Measurements from ENCODE around the gene CASKIN1.
A peak's percentile ranks its signal among the peaks of the same experiment; 100 is the strongest.
"Not testable (repeated sequence)": the region's sequence is repeated elsewhere in the genome, so short reads cannot be mapped to it uniquely, and the experiment has no call there.

CASKIN1 gene

DNA sequence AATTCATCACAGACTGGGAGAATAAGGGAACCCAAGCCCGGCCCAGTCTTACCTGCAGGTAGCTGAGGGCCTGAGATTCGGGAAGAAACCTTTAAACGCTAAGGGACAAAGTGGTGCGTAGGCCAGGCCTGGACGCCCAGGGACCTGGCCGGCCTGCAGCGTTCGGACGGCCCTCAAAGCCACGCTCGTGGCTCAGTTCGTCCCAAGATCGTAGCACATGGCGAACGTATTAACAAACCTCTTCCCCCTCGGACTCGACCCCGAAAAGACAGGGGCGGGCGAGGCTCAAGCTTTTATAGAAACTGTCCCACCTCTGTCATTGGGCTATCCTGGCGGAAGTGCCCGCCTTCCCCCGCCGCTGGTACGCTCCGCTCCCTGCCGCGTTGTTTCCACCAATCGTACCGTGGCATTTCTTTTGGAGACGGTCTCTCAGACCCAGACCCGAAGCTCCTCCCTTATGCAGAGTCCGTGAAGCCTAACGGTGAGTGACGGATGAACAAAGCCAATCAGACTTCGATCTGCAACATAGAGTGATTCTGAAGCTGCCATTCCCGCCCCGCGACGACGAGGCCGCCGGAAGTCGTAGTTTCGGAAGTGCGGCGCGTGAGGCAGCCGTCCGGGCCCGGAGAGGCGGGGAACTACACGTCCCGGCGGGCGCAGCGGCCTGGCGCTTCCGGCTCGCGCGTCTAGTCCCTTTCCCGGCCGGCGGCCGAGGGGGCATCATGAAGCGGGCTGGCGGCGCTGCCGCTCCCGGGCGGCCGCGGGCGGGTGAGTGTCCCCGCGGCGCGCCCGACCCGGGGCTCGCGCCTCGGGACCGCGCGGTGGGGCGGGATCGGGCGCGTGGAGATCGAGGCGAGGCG, 41.1 kb downstream of the CASKIN1 start, which contains the start of gene TRAF7:
Gene TRAF7 (plus strand): TSS at position 692 of the 860 bp plus-strand sequence. CDS start 8,139 bp downstream, outside the sequence.
- peak; percentile 98 for DNase-seq

DNA sequence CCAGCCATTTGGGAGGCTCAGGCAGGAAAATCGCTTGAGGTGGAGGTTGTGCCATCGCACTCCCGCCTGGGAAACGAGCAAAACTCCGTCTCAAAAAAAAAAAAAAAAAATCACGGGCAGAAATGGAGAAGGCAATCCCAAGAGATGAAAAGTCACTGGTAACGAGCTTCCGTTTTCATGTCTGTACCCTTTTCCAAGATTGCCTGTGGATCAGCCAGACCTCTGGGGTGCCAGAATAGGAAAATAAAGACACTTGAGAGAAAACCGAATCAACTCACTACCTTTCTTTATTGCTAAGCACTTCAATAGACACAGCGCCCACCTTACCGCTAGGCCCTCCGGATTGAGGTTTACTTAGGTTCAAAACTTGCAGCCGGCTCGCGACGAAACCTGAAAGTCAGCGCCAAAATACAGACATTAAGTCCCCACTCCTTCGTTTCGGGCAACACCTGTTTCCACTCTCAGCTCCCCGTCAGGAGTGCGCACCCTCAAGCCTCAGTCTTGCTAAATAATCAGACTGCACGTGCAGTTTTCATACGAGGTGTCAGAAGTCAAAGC, 41.8 kb downstream of the CASKIN1 start:
- DNase-seq = no peak

- DNase-seq = peak; percentile 83
Measured at GRCh38 chr16:2152695-2153506, 43.5 kb downstream of the CASKIN1 start.

- DNase-seq = peak; percentile 83
Measured at GRCh38 chr16:2151188-2152091, 45.0 kb downstream of the CASKIN1 start.

DNA sequence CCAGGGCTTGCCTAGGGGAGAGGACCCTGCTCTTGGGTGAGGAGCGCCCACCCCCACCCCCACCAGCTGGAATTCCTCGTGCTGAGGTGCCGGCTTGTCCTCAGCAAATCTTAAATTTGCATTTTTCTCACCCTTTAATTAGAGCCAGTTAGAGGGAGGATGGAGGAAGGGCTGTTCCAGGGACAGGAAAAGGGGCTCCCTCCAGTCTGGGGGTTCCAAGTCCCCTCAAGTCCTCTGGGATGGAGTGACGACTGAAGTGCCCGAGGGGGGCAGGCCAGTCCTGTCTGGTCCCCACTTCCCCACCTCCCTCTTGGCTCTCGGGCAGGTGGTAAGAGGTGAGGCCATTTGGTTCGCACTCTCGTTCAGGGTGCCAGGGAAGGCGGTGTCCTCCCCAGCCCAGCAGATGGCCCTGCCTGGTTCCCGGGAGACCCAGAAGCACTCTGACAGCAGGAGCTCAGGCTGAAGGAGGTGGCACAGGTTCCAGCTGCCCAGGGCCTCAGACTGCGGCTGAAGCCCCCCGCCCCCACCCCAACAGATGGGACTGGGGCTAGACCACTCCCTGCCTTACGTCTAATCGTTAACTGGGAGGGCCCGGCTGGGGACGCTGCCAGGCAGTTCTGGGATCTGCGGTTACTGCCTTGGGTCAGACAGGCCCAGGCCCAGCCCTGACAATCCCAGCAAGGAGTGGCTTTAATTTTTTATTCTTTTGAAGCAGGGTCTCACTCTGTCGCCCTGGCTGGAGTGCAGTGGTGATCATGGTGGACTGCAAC, 45.8 kb downstream of the CASKIN1 start:
- DNase-seq = peak; percentile 84

GRCh38 chr16:2149630-2150417, 46.6 kb downstream of the CASKIN1 start:
- DNase-seq = peak; percentile 83

GRCh38 chr16:2148714-2149629, 47.4 kb downstream of the CASKIN1 start:
- DNase-seq = peak; percentile 73

GRCh38 chr16:2147981-2148671, 48.3 kb downstream of the CASKIN1 start, which contains the start of gene RAB26:
RAB26 (plus strand) TSS chr16:2148625; CDS start chr16:2148784, 159 bp downstream.
- peak; percentile 72 for DNase-seq

GRCh38 chr16:2147378-2147777, 49.0 kb downstream of the CASKIN1 start:
- no peak for DNase-seq

DNA sequence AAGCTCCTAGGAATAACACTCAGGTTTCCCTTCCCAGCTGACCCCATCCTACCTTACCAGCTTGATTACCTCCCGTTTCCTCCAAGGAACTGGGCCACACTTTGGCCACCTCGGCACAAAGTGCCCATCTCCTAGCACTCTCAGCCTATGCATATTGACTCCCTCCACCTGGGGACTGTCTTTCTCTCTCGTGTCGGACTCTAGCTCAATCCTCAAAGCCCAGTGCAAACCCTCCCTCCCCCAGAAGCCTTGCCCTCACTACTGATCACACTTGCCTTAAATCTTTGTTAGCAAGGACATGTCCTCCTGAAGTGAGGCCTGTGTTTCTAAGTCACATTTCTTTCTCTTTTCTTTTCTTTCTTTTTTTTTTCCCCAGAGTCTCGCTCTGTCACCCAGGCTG, 50.6 kb downstream of the CASKIN1 start:
- no peak for DNase-seq

GRCh38 chr16:2143878-2144485, 52.4 kb downstream of the CASKIN1 start:
- DNase-seq = no peak

GRCh38 chr16:2142942-2143877, 53.2 kb downstream of the CASKIN1 start:
- DNase-seq = no peak

DNA sequence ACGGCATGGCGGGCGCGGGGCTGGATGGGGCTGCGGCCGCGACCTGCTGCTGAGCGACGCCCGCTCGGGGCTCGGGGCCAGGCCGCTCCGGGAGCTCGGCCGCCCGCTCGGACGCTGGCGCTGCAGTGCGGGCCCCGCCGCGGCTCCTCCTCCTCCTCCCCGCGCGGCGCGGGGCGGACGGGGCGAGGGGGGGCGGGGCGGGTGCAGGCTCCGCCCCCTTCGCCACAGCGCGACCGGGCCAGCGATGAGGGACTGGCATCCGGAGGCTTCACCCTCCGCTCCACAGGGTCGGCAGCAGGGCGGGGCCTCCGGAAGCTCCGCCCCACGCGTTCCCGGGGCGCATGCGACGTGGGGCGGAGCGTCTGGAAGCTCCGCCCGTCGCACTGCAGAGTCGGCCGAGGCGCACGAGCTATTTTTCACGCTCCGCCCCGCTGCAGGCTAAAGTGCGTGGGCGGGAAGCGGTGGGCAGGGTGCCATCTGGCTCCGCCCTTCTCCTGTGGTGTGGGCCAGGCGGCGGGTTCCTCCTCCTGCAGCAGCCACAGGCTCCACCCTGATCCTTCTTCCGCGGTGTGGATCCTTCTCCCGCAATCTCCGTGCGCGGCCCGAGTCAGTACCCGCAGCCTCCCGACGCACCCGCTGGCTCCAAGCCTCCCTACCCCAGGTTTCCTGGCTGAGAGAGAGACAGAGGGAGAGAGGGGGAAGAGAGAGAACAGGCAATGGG, 60.5 kb downstream of the CASKIN1 start, which contains the start of gene PKD1:
Gene PKD1 (minus strand): TSS at position 129 of the 721 bp plus-strand sequence. CDS start 209 bp downstream, outside the sequence.
- peak; percentile 99 for DNase-seq

DNA sequence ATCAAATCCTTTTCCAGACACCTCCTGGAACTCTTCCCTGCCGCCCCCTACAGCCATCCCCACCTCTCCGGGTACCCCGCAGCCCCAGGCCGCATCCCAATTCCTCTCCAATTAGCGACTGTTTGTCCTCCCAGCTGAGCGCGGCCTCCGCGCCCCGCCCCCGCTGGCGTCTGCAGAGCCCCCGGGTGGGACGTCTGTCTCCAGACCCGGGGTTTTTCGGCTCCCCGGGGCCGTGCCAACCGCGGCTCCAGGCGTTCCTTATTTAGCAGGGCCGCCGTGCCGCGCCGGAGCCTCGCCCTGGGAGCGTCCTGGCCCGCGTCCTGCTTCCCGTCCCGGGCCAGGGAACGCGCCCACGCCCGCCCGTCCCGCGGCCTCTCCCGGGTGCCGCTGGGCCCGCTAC, 61.3 kb downstream of the CASKIN1 start:
- peak; percentile 72 for DNase-seq

DNA sequence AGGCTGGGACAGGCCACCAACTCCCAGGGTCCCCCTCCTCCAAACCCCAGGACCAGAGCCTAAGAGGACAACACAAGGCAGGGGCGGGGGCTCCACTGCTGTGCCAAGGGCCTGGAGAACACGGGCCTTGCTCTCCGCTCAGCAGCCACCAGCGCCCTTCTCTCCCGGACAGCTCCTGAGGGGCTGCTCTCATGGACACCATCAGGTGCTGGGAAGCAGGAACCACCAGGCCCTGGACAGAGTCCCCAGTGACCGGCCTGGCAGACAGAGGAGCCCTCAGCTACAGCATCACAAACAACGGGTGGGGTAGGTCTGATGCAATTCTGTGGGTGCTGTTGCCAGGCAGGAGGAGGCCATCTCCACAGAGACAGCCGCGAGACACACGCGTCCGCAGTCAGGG, 62.6 kb downstream of the CASKIN1 start:
- not testable (repeated sequence) for DNase-seq

DNA sequence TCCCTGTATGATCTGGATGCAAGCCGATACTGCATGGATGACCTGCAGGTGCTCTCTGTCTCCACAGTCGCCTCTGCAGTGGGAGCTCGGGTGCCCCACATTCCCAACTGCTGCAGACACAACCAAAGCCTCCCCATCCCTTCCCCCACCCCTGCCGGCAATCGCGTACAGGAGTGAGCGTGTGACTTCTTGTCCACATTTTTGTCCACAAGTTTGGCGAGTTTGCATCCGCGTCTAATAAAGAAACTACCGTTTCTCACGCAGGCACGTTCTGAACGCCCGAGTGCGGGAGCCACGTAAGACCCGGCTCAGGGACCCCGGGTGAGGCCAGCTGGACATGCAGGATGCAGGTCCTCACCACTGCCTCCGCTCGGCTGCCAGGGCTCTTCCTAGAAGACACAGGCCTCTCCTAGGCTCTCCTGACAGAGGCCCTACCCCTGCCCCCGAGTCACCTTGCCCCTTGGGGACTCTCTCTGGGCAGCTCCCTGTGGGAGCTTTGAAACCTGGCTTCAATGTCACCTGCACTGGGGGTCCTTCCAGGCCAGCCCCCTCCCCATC, 66.4 kb downstream of the CASKIN1 start:
- DNase-seq = not testable (repeated sequence)

All from activated CD8-positive, alpha-beta memory T cell treated with anti-CD3 and anti-CD28 coated beads for 24 hours (primary cell).